Fibroblast of skin of right quadriceps (primary cell): ENCODE measurements around the gene TMPRSS9.
"Not testable (repeated sequence)": the region's sequence is repeated elsewhere in the genome, so short reads cannot be mapped to it uniquely, and the experiment has no call there.

Experiments used
- DNase-seq: peaks from one replicate; pipeline ENCODE4 v3.0.0-alpha.2; 2013

Gene TMPRSS9

DNA sequence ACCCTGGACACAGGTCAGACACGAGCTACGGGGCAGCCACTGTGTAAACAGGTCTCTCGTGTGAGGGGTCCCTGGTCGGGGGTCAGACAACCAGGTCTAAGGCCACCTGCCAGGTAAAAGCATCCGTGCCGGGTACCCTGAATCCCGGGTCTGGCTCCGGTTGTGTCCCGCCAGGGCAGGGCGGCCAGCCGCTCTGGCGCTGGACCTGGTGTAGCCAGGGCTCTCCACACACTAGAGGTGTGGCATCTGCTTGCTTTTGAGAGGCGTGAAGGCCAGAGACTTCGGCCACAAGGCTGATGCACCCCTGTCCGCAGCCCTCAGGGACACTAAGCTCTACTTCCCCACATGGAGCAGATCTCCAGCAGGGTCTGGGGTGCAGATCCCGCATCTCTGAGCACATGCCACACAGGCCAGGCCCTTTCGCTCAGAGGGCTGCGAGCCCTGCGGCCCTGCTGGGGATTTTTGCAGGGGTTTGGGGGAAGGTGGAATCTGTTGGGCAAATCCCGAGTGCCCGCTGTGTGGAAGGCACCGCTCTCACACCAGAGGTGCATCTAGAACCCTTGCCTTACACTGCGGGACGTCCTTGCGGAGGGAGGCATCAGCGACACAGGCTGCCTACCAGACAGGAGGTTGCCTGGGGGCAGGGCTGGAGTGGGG lies 81.2 kb downstream of the TMPRSS9 start:
- DNase-seq, result no peak

DNA sequence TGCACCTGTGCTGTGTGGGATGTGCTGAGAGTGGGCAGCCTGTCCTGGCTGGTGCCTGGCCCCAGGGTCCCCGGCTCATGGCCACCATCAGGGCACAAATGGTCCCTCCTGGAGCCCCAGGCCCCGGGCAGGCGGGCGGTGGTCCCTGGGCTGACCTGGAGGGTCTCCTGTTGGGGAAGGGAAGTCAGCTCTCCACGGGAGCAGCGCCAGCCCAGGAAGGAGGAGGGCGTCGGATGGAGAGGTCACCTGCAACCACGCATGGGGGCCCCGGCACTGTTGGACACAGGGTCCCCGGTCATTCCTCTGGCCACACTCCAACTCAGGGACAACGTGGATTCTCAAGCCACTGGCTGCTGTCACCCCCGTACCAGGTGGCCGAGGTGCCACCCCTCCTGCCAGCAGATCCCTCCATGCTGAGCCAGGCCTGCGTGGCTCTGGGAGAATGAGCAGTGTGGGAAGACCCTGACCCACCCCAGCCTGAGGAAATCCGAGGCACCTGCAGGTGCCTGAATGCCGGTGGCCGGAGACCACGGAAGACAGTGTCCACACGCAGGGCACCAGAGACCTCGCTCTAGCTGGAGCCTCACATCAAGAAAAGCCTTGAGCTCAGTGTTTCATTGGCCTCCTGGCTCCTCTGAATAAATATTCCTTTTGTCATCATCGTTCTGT lies 83.2 kb downstream of the TMPRSS9 start:
- no peak for DNase-seq

DNA sequence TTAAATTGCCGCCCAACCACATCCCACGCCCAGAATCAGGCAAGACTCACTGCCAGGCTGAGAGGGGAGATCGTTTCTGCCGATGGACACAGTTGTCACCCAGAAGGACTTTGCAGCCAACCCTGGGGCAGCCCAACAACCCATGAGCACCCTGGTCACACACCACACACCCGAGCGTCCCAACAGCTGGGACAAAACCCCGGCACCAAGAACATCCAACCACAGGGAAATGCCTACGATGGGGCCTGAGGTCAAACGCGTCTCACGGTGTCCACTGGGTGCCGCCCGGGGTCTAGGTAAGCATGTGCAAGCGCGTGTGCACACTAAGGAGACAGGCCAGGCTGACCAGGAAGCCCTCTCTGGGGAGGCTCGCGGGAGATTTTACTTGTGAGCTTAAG lies 83.7 kb downstream of the TMPRSS9 start:
- DNase-seq, result no peak

DNA sequence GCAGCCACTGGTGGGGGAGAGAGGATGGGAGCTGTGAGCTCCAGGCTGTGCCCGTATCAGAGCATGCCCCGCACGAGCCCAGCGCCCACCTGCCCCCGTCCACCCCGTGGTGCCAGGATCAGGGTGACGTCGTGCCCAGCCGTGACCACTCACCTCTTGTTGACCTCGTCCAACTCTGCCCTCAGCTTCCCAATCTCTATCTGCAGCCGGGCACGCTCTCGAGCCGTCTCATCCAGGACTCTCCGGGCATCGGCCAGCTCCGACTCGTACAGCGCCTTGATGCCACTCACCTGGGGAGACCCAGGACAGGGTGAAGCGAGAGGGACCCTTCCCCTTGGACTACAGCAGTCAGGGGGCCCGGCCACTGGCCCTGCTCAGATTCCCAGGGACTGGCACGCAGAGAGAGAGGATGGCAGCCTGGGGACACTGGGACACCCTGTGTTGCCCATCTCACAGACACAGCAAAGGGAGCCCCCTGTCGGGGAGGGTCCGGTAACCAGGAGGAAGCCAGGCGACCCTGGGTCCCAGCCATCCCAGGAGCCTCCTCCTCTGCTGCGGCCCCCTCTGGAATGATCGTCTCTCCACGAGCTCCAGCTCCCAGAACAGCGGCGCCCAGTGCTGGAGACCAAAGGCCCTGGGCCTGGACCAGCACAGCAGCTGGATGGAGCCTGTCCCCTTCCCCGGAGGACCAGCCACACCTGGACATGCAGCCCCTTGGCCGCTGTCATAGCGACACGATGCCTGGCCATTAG lies 84.4 kb downstream of the TMPRSS9 start:
- DNase-seq, result no peak

DNA sequence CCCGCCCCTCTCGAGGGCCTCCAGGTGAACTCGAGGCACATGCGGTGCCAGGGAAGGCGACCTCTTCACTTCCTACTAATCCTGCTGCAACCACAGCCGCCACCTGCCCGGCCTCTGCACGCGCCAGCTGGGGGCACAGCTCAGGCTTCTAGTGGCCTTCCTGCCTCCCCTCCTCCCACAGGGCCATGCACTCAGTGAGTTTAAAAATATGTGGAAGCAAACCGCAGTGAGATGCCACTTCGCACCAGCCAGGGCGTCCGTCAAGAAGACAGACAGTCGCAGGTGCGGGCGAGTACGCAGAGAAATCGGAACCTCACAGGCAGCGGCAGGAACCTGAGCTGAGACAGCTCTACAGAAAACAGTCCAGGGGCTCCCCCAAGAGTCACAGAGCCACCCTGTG lies 86.3 kb downstream of the TMPRSS9 start:
- no peak for DNase-seq

DNA sequence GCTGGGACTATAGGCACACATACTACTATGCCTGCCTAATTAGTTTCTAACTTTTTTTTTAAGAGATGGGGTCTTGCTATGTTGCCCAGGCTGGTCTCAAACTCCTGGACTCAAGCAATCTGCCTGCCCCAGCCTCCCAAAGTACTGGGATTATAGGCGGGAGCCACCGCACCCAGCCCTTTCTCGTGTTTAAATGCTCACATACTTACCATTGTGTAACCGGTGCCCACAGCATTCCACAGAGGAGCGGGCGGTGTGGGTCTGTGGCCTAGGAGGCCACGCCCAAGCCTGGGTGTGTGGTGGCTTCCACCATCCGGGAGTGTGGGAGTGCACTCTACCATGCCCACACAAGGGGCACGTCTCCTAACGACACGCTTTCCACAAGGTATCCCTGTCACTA lies 89.0 kb downstream of the TMPRSS9 start:
- no peak for DNase-seq

DNA sequence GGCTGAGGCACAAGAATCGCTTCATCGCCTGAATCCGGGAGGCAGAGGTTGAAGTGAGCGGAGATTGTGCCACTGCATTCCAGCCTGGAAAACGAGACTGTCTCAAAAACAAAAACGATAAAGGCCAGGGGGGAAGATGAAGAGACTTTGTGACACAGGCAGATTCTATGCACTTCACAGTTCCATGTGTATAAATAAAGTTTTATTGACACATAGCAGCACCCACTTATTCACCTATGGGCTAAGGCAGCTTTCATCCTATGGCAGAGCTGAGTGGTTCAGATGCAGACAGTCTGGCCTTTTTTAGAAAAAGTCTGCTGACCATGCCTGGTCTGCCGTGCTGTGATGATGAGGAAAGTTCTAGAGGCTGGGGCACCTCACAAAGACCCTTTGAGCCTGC lies 91.1 kb downstream of the TMPRSS9 start:
- no peak for DNase-seq

DNA sequence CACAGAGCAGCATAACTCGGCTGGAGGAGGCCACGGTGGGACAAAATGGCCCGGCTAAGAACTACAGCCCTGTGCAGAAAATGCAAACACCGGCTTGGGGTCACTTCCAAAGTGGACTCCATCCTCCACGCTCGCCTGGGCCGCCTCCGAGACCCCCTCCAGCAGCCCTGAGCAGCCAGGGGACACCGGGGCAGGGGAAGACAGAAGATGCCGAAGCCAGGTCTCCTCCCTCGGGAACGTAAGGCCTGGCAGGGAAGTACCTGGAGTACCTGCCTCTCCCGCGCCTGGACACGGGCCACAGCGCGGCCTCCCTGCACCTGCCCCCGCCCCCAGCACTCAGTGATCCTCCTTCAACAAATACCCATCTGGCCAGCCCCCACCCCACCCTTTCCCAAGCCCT lies 91.7 kb downstream of the TMPRSS9 start:
- no peak for DNase-seq

DNA sequence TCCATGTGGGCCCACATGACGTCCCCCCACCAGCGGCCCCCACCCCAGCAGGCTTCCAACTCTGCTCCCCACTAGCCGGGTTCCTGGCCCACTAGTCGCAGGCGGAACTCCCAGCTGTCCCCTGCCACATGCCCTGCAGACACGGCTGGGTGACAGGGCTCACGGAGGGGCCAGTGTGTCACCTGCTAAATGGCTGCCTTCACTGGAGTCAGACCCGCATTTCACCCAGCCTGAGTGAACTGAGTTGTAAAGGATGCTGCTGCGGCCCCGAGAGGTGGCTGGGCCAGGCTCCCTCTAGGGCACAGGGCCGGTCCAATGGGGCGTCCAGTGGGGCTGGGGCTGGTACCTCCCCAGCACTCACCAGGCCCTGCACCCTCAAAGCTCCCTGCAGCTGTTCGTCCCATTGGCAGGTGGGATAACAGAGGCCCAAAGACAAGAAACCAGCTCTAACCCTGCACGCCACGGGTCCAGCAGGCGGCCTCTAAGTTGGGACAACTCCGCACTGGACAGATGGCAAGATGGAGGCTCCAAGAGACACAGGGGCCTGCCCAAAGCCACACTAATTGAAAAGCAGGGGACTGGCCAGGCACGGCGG lies 93.5 kb downstream of the TMPRSS9 start:
- DNase-seq, result no peak

DNA sequence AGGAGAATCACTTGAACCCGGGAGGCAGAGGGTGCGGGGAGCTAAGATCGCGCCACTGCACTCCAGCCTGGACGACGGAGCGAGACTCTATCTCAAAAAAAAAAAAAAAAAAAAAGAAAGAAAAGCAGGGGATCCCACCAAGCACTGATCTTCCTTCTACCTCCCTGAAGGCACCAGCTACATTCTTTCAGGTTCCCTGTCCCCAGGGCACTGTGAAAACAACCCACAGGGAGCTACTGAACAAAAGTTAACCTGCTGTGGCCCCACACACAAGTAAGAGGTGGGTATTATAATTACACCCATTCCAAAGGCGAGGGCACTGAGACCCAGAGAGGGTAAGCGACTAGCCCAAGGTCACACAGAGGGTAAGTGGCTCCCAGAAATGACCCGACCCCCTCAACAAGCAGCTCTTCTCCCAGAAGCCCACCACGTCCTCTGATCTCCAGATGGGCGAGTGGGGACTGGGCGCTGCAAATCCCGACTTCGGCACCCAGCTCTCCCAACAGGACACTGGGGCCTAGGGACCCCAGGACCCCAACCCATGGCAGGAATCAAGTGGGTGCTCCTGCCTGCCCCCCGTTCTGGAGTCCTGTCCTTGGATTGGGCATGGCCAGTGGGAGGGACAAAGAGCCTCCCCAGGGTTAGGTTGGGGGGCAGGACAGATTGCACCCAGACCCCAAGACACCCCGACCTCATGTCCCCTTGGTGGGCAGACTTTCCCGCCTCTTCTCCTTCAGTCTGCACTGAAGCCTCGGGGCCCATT lies 94.3 kb downstream of the TMPRSS9 start:
- no peak for DNase-seq

DNA sequence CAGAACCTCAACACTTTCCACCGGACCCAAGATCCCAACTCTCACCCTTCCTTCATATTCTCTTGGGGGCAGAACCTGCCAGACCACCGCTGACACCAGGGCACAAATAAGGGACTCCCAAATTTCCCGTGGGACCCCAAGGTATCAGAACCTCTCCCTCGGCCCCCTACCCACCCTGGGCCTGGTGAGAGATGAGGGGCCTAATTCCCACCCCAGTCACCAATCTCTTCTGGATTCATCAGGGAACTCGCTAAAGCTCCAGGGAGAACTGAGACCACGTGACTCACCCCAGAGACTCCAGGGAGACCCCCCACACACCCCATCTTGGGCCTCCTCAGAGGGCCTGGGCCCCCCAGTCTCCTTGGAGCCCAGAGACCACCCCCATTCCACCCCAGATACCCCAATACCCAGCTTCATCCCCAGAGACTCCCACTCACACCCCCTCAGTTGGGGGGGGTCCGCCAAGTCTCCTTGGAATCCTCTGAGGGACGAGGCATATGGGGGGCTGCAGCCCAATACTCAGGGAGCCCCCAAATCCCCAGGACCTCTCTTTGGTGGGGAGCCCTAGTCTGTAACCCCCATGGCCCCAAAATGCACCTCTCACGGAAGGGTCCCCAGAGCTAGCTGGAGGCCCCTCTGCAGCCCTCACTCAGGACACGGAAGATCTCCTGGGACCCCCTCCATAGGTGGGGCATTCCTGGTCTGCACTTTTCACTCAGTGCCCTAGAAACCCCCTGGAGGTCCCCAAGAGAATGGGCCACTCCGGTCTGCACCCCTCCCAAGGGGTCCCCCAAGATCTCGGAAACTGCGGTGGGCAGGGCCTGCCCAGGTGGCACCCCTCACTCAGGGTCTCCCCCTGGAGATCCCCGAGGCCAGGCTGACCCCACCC lies 95.1 kb downstream of the TMPRSS9 start:
- no peak for DNase-seq

DNA sequence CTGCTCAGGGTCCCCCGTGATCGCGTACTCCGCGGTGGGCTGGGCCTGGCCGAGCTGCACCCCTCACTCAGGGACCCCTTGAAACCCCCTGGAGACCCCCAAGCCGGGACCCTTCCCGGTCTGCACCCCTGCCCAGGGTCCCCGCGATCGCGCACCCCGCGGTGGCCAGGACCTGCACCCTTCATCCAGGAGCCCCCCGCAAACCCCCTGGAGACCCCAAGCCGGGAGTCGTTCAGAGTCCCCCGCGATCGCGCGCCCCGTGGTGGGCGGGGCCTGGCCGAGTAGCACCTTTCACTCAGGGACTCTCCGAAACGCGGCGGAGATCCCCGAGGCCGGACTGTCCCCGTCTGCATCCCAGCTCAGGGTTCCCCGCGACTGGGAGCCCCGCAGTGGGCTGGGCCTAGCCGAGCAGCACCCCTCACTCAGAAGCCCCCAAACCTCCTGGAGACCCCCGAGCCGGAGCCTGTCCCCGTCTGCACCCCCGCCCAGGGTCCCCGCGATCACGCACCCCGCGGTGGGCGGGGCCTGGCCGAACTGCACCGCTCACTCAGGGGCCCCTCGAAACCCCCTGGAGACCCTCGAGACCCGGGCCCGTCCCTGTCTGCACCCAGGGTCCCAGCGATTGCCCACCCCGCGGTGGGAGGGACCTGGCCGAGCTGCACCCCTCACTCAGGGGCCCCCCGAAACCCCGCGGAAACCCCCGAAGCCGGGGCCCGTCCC lies 95.9 kb downstream of the TMPRSS9 start:
- DNase-seq, result no peak

DNA sequence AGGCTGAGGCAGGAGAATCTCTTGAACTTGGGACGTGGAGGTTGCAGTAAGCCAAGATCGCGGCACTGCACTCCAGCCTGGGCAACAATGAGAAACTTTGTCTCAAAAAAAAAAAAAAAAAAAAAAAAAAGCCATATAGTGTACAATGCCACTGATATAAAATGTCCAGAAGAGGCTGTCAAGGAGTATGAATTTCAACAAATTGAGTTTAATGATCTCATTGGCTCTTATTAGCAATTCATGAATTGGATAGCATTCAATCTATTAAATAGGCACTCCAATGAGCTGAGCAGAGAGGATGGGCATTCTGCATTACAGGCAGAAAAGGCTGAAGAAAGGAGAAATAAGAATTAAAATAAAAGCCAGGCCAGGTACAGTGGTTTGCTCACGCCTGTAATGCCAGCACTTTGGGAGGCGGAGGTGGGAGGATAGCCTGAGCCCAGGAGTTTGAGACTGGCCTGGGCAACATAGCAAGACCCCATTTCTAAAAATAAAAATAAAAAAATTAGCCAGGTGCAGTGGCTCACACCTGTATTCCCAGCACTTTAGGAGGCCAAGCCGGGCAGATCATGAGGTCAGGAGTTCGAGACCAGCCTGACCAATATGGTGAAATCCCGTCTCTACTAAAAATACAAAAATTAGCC lies 97.5 kb downstream of the TMPRSS9 start:
- DNase-seq, result no peak

DNA sequence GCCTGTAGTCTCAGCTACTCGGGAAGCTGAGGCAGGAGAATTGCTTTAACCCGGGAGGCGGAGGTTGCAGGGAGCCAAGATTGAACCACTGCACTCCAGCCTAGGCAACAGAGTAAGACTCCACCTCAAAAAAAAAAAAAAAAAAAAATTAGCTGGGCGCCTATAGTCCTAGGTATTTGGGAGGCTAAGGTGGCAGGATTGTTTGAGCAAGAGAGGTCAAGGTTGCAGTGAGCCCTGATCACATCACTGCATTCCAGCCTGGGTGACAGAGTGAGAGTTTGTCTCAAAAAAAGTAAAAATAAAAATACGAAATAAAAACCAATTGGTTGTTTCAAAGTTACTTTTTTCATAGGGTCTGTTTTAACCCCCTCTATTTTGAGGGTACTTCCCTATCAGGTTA lies 98.0 kb downstream of the TMPRSS9 start:
- no peak for DNase-seq

DNA sequence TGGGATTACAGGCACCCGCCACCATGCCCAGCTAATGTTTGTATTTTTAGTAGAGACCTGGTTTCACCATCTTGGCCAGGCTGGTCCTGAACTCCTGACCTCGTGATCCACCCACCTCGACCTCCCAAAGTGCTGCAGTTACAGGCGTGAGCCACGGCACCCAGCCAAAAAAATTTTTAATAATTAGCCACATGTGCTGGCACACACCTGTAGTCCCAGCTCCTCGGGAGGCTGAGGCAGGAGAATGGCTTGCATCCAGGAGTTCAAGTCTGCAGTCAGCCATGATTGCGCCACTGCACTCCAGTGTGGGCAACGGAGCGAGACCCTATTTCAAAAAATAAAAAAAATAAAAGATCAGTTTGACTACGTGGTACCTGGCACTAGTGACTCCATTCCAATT lies 98.7 kb downstream of the TMPRSS9 start:
- DNase-seq, result not testable (repeated sequence)

DNA sequence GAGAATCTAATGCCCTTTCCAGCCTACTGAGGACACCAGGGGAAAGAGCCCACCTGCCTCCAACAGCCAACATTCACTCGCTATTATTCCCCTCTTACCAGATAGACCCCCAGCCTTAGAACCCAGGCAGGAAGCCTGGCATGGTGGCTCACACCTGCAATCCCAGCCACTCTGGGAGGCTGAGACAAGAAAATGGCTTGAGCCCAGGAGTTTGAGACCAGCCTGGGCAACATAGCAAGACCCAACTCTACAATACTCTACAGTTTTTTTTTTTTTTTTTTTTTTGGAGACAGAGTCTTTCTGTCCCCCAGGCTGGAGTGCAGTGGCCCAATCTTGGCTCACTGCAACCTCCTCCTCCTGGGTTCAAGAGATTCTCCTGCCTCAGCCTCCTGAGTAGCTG lies 100.2 kb downstream of the TMPRSS9 start:
- no peak for DNase-seq

DNA sequence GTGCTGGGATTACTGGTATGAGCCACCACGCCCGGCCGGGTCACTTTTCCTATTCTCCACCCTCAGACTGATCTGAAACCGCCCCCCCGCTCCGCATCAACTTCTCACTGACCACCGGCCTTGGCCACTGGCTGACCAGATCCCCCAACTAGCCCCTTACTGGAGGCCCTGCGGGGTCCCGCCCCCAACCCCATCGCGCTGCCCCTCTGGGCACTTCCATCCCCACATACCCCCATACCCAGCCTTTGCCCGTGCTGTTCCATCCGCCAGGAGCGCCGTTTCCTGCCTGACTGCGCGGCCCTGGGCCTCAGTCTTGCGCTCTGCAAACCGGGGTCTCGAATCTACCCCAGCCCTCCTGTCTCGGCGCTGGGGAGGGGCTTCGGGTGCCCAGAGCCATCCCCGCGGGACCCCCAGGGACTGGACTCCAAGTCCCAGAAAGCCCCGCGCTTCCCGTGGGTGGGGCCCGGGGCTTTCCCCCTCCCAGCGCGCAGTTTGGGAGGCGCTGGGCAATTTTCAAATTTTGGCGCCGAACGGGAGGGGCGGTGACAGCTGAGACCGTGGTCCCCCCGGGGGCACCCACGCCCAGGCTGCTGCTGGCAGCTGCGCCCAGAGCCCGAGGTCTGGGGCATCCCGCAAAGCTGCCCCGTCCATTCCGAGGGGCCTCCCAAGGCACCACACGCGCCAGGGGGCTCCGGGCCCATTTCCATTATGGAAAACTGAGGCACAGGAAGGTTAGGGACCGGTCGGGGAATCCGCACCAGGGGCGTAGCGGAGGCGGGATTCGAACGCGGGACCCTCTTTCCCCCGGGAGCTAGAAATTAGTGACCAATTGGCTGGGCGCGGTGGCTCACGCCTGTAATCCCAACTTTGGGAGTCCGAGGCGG lies 101.9 kb downstream of the TMPRSS9 start:
- DNase-seq, result peak; percentile 88

DNA sequence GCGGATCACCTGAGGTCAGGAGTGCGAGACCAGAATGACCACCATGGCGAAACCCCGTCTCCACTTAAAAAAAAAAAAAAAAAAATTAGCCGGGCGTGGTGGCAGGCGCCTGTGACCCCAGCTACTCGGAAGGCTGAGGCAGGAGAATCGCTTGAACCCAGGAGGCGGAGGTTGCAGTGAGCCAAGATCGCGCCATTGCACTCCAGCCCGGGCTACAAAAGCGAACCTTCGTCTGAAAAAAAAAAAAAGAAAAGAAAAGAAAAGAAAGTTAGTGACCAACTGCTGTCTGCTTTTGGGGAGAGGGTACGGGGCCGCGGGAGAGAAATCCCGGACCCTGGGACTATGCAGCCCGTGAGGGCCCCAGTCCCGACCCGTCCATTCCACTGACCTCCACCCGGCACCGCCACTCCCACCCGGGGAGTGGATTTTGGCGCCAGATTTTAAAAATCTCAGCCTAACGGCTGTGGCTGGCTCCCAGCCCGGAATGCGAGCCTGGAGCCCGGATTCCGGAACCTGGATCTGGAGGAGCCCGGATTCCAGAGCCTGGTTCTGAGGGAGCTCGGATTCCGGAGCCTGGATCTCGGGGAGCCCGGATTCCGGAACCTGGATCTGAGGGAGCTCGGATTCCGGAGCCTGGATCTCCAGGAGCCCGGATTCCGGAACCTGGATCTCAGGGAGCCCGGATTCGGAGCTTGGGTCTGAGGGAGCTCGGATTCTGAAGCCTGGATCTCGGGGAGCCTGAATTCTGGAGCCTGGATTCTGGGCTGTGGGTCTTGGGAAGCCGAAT lies 102.8 kb downstream of the TMPRSS9 start:
- peak; percentile 99 for DNase-seq

DNA sequence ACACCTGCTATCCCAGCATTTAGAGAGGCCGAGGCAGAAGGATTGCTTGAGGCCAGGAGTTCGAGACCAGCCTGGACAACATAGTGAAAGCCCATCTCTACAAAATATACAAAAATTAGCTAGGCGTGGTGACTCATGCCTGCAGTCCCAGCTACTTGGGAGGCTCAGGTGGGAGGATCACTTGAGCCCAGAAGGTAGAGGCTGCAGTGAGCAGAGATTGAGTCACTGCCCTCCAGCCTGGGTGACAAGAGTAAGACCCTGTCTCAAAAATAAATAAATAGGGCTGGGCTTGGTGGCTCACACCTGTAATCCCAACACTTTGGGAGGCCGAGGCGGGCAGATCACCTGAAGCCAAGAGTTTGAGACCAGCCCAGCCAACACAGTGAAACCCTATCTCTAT lies 103.6 kb downstream of the TMPRSS9 start:
- not testable (repeated sequence) for DNase-seq
